Left lung (tissue), 10 donors: ENCODE measurements around the gene PRDM10. TPM values are rescaled to one million over a fixed set of nuclear protein-coding genes. Genes with fewer than 3 reads are reported as not detected.
A peak's percentile ranks its signal among the peaks of the same experiment; 100 is the strongest.

Experiments
- ATAC-seq: fragments of 200-7000 bp; cut with Tn5 transposase; one replicate; pipeline ENCODE4 v1.9.1; 2020; ENCODE audit warnings: moderate library complexity
- DNase-seq, 4 donors: peaks; one replicate each; pipeline ENCODE4 v3.0.0-alpha.2; 2013 to 2020
- H3K27ac ChIP-seq, 2 donors: fragments of 200-600 bp; sonication (generic) in 1 of 2; one replicate each; pipeline versions ENCODE4 v1.5.0 to v1.8.0; 2020 to 2021
- H3K27me3 ChIP-seq, 2 donors: fragments of 200-600 bp; sonication (generic) in 1 of 2; one replicate each; pipeline versions ENCODE4 v1.5.0 to v1.8.0; 2020 to 2021
- H3K36me3 ChIP-seq, 2 donors: fragments of 200-600 bp; sonication (generic) in 1 of 2; one replicate each; pipeline versions ENCODE4 v1.5.0 to v1.8.0; 2020 to 2021
- H3K4me1 ChIP-seq, 2 donors: fragments of 200-600 bp; one replicate each; pipeline ENCODE4 v1.8.0; 2021
- H3K4me3 ChIP-seq, 2 donors: fragments of 200-600 bp; sonication (generic) in 1 of 2; one replicate each; pipeline versions ENCODE4 v1.5.0 to v1.8.0; 2020 to 2021; ENCODE audit warnings: mild to moderate bottlenecking in 1 of 2
- H3K9me3 ChIP-seq, 2 donors: fragments of 200-600 bp; sonication (generic) in 1 of 2; one replicate each; pipeline versions ENCODE4 v1.5.0 to v1.8.0; 2020 to 2021
- CTCF ChIP-seq, 2 donors: fragments of 200-600 bp; sonication (generic) in 1 of 2; IDR thresholded peaks; one replicate each; pipeline versions ENCODE4 v1.5.0 to v1.8.0; 2021; ENCODE audit warnings: antibody characterized with exemption in 2 of 2
- intact Hi-C, 2 donors: fragments of 100-400 bp; cut with DNase I; formaldehyde crosslinking; loops; one replicate each; pipeline versions ENCODE4 v1.11.2 to v1.14.2; 2022
- polyA plus RNA-seq, 6 donors: library from polyadenylated mRNA; unstranded; fragments of 120-200 nt; gene quantifications; one replicate each; pipeline ENCODE4 v1.2.1, GENCODE V29; 2013; ENCODE audit not compliant: insufficient read length in 6 of 6
- total RNA-seq, 2 donors: library from RNA; stranded (reverse); fragmentation: NEBNext Ultra II Directional; extraction: Animal tissue kit (Norgen Biotek cat#: 25700); gene quantifications; one replicate each; pipeline ENCODE4 v1.2.1, GENCODE V29; 2021
- donor health status: DM: no; HTN: yes; CAD: no.
- donor health status: DM: no; HTN: no; CAD: no.

PRDM10 gene
- total and polyA plus RNA-seq, 8 donors, result 8.0 to 15.9 (median 10.6) TPM

GRCh38 chr11:129930296-129930695 lies 72.3 kb downstream of the PRDM10 start:
- DNase-seq, result peak in 1 of 4 donors; percentile 46
- peaks cover 0 to 22% of the 10 kb centered on the region in 2 donors for H3K4me1 ChIP-seq
- intact Hi-C loops, result no loop called here
- H3K4me3 ChIP-seq, result no peak overlapping the region
- H3K27me3 ChIP-seq, result no peaks in the 10 kb centered on the region
- peak overlapping the region in 1 of 2 donors; percentile 37 for H3K27ac ChIP-seq
- no peaks in the 10 kb centered on the region for H3K9me3 ChIP-seq
- peak; percentile 22 for ATAC-seq
- peaks cover 0 to 31% of the 10 kb centered on the region in 2 donors for H3K36me3 ChIP-seq
- TF ChIP-seq CTCF (IDR thresholded peaks at IDR 0.05), result no peak

GRCh38 chr11:129929721-129930120 lies 72.9 kb downstream of the PRDM10 start:
- no peak overlapping the region for H3K4me3 ChIP-seq
- intact Hi-C loops, result no loop called here
- H3K9me3 ChIP-seq, result no peaks in the 10 kb centered on the region
- peaks cover 0 to 30% of the 10 kb centered on the region in 2 donors for H3K36me3 ChIP-seq
- peak overlapping the region in 1 of 2 donors; percentile 37 for H3K27ac ChIP-seq
- no peaks in the 10 kb centered on the region for H3K27me3 ChIP-seq
- no peak for DNase-seq
- TF ChIP-seq CTCF (IDR thresholded peaks at IDR 0.05), result no peak
- H3K4me1 ChIP-seq, result peaks cover 0 to 22% of the 10 kb centered on the region in 2 donors
- no peak for ATAC-seq

- no peak for ATAC-seq
- Histone ChIP-seq H3K4me1 (peaks cover 0 to 22% of the 10 kb centered on the region in 2 donors), H3K36me3 (peaks cover 0 to 29% of the 10 kb centered on the region in 2 donors), H3K27me3 (no peaks in the 10 kb centered on the region), H3K9me3 (no peaks in the 10 kb centered on the region), H3K27ac (no peak overlapping the region), H3K4me3 (no peak overlapping the region)
- intact Hi-C loops, result no loop called here
- DNase-seq, result no peak
- no peak for TF ChIP-seq CTCF (IDR thresholded peaks at IDR 0.05)
Measured at GRCh38 chr11:129928923-129929692, 73.5 kb downstream of the PRDM10 start.

GRCh38 chr11:129922674-129923073 lies 80.0 kb downstream of the PRDM10 start:
- TF ChIP-seq CTCF (IDR thresholded peaks at IDR 0.05), result no peak
- Histone ChIP-seq H3K36me3 (peaks cover 0 to 18% of the 10 kb centered on the region in 2 donors), H3K27ac (no peak overlapping the region), H3K4me3 (no peak overlapping the region), H3K9me3 (no peaks in the 10 kb centered on the region), H3K27me3 (no peaks in the 10 kb centered on the region), H3K4me1 (no peaks in the 10 kb centered on the region)
- no peak for ATAC-seq
- no peak for DNase-seq
- intact Hi-C loops, result loop anchor here in 1 of 2 donors (5.0 kb wide), 1 partner anchor 210 kb away; no protein-coding TSS in a partner anchor

GRCh38 chr11:129918361-129918760 lies 84.3 kb downstream of the PRDM10 start:
- intact Hi-C loops, result no loop called here
- no peak for ATAC-seq
- no peak for DNase-seq
- H3K27ac ChIP-seq, result no peak overlapping the region
- peaks cover 0 to 54% of the 10 kb centered on the region in 2 donors for H3K36me3 ChIP-seq
- H3K4me1 ChIP-seq, result no peaks in the 10 kb centered on the region
- TF ChIP-seq CTCF (IDR thresholded peaks at IDR 0.05), result no peak
- H3K4me3 ChIP-seq, result no peak overlapping the region
- no peaks in the 10 kb centered on the region for H3K27me3 ChIP-seq
- H3K9me3 ChIP-seq, result no peaks in the 10 kb centered on the region
